OCI-LY3 (cell line): ENCODE data around the gene CELSR3.

Experiments used
- CTCF ChIP-seq: fragments of 200-600, 300-600 bp; sonication (generic); IDR thresholded peaks from 2 replicates; pipeline ENCODE4 v1.5.1; 2014; ENCODE audit warnings: antibody characterized with exemption, low read length, low read depth
- EZH2phosphoT487 ChIP-seq: fragments of 200-600 bp; shearing (Covaris generic); IDR thresholded peaks from 2 replicates; pipeline ENCODE4 v1.6.1; 2018; ENCODE audit warnings: antibody characterized with exemption, mixed run types, low read depth

- TF ChIP-seq EZH2phosphoT487 (no peak), CTCF (no peak)
Observed at GRCh38 chr3:48623851-48624547, 38.7 kb downstream of the CELSR3 start.
